ENCODE results near the gene MIEN1. TPM values are rescaled to one million over a fixed set of nuclear protein-coding genes. Genes with fewer than 3 reads are reported as not detected.
"Not testable (repeated sequence)": the region's sequence is repeated elsewhere in the genome, so short reads cannot be mapped to it uniquely, and the experiment has no call there.

MIEN1 gene
- total and polyA plus RNA-seq, 4 donors = 20.8 to 136 (median 58.3) TPM

DNA sequence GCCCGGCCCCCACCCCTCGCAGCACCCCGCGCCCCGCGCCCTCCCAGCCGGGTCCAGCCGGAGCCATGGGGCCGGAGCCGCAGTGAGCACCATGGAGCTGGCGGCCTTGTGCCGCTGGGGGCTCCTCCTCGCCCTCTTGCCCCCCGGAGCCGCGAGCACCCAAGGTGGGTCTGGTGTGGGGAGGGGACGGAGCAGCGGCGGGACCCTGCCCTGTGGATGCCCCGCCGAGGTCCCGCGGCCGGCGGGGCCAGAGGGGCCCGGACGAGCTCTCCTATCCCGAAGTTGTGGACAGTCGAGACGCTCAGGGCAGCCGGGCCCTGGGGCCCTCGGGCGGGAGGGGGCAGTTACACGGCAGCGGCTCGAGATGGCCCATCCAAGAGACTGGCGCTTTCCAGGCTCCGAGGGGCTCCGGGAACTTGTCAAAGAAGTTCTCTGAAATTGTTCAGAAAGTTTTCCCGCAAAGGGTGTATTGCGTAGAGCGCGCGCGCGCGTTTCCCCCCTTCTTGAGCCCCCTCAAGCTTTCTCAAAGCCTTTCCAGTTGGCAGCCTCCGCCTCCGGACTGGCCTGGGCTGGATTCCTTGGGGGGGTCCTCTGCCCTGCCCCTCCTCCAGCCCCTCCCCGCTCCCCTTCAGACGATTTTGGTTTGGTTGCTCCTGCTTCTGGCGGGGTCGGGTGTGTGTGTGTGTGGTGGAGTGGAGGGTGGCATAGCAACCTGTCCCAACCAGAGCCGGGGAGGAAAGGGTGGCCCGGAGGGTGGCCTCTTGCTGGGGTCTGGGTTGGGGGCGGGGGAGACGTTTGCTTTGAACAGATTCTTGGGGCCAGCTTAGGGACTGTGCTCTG, 30.0 kb downstream of the MIEN1 start:
- Histone ChIP-seq H3K9me3 (ENCODE audit: control insufficient read depth in 4 of 4, insufficient read depth in 3 of 4, low read length in 3 of 4) (no peaks in the 10 kb centered on the region), H3K36me3 (ENCODE audit: control insufficient read depth in 4 of 4, insufficient read depth in 4 of 4, low read length in 4 of 4) (peaks cover 0 to 4% (median 2%) of the 10 kb centered on the region in 4 donors), H3K27me3 (ENCODE audit: control insufficient read depth in 3 of 3, insufficient read depth in 3 of 3, low read length in 2 of 3) (no peaks in the 10 kb centered on the region), H3K4me3 (peak overlapping the region; percentile 76), H3K4me1 (ENCODE audit: control insufficient read depth in 5 of 5, insufficient read depth in 5 of 5, low read length in 5 of 5) (peaks cover 3 to 34% (median 15%) of the 10 kb centered on the region in 5 donors), H3K9ac (ENCODE audit: insufficient read depth in 1 of 2, low read length in 2 of 2) (peak overlapping the region in 1 of 2 donors; percentile 84), H3K27ac (ENCODE audit: low read depth in 1 of 2, low read length in 1 of 2) (peak overlapping the region; percentile 88 to 94)
- ATAC-seq (ENCODE audit: insufficient read depth, low FRiP score) = peak; percentile 28
- no peak for TF ChIP-seq CTCF (IDR thresholded peaks at IDR 0.05; ENCODE audit: control extremely low read depth, extremely low read depth)
- WGBS, 2 donors = 1 to 2% methylated on average over 45 to 57 of the region's 57 CpGs
- peak; percentile 88 to 93 (median 89) for DNase-seq

GRCh38 chr17:39699818-39700147, 30.5 kb downstream of the MIEN1 start, which contains the start of gene ERBB2:
Gene ERBB2, plus strand, starts transcription at chr17:39700064. Its CDS starts 175 bp downstream, at chr17:39700239.
- Histone ChIP-seq H3K9ac (ENCODE audit: insufficient read depth in 1 of 2, low read length in 2 of 2) (peak within 1 kb of the TSS; percentile 73 to 84), H3K36me3 (ENCODE audit: control insufficient read depth in 4 of 4, insufficient read depth in 4 of 4, low read length in 4 of 4) (peaks cover 0 to 4% (median 2%) of the 10 kb centered on the region in 4 donors), H3K4me3 (peak within 1 kb of the TSS; percentile 76), H3K27ac (ENCODE audit: low read depth in 1 of 2, low read length in 1 of 2) (peak within 1 kb of the TSS; percentile 88 to 94), H3K27me3 (ENCODE audit: control insufficient read depth in 3 of 3, insufficient read depth in 3 of 3, low read length in 2 of 3) (no peaks in the 10 kb centered on the region), H3K9me3 (ENCODE audit: control insufficient read depth in 4 of 4, insufficient read depth in 3 of 4, low read length in 3 of 4) (peaks cover 0 to 1% (median 0%) of the 10 kb centered on the region in 4 donors), H3K4me1 (ENCODE audit: control insufficient read depth in 5 of 5, insufficient read depth in 5 of 5, low read length in 5 of 5) (peaks cover 3 to 32% (median 12%) of the 10 kb centered on the region in 5 donors)
- WGBS, 2 donors = 5 to 15% methylated on average over 11 to 20 of the region's 20 CpGs
- TF ChIP-seq CTCF (IDR thresholded peaks at IDR 0.05; ENCODE audit: control extremely low read depth, extremely low read depth) = no peak
- peak; percentile 89 for ATAC-seq (ENCODE audit: insufficient read depth, low FRiP score)
- DNase-seq = peak; percentile 88 to 94 (median 91)

DNA sequence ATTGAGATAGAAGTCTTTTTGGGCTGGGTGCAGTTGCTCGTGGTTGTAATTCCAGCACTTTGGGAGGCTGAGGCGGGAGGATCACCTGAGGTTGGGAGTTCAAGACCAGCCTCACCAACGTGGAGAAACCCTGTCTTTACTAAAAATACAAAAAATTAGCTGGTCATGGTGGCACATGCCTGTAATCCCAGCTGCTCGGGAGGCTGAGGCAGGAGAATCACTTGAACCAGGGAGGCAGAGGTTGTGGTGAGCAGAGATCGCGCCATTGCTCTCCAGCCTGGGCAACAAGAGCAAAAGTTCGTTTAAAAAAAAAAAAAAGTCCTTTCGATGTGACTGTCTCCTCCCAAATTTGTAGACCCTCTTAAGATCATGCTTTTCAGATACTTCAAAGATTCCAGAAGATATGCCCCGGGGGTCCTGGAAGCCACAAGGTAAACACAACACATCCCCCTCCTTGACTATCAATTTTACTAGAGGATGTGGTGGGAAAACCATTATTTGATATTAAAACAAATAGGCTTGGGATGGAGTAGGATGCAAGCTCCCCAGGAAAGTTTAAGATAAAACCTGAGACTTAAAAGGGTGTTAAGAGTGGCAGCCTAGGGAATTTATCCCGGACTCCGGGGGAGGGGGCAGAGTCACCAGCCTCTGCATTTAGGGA, 31.0 kb downstream of the MIEN1 start:
- H3K9me3 ChIP-seq (ENCODE audit: control insufficient read depth in 4 of 4, insufficient read depth in 3 of 4, low read length in 3 of 4); H3K27me3 ChIP-seq (ENCODE audit: control insufficient read depth in 3 of 3, insufficient read depth in 3 of 3, low read length in 2 of 3); ATAC-seq (ENCODE audit: insufficient read depth, low FRiP score); DNase-seq; H3K36me3 ChIP-seq (ENCODE audit: control insufficient read depth in 4 of 4, insufficient read depth in 4 of 4, low read length in 4 of 4): not testable (repeated sequence)
- WGBS, 2 donors = 52 to 61% methylated on average over 11 of the region's 11 CpGs
- H3K9ac ChIP-seq (ENCODE audit: insufficient read depth in 1 of 2, low read length in 2 of 2) = peak overlapping the region; percentile 73 to 84
- H3K27ac ChIP-seq (ENCODE audit: low read depth in 1 of 2, low read length in 1 of 2) = peak overlapping the region; percentile 18 to 94
- peak overlapping the region; percentile 76 for H3K4me3 ChIP-seq
- peaks cover 3 to 30% (median 12%) of the 10 kb centered on the region in 5 donors for H3K4me1 ChIP-seq (ENCODE audit: control insufficient read depth in 5 of 5, insufficient read depth in 5 of 5, low read length in 5 of 5)

- Histone ChIP-seq H3K27me3 (ENCODE audit: control insufficient read depth in 3 of 3, insufficient read depth in 3 of 3, low read length in 2 of 3) (no peaks in the 10 kb centered on the region), H3K9me3 (ENCODE audit: control insufficient read depth in 4 of 4, insufficient read depth in 3 of 4, low read length in 3 of 4) (peaks cover 0 to 1% (median 0%) of the 10 kb centered on the region in 4 donors), H3K4me3 (no peak overlapping the region), H3K27ac (ENCODE audit: low read depth in 1 of 2, low read length in 1 of 2) (no peak overlapping the region), H3K4me1 (ENCODE audit: control insufficient read depth in 5 of 5, insufficient read depth in 5 of 5, low read length in 5 of 5) (peaks cover under 1 to 22% (median 11%) of the 10 kb centered on the region in 5 donors), H3K9ac (ENCODE audit: insufficient read depth in 1 of 2, low read length in 2 of 2) (no peak overlapping the region), H3K36me3 (ENCODE audit: control insufficient read depth in 4 of 4, insufficient read depth in 4 of 4, low read length in 4 of 4) (peaks cover 0 to 4% (median under 1%) of the 10 kb centered on the region in 4 donors)
- WGBS, 2 donors = 94 to 95% methylated on average over 5 of the region's 5 CpGs
- ATAC-seq (ENCODE audit: insufficient read depth, low FRiP score) (no peak), DNase-seq (no peak)
- no peak for TF ChIP-seq CTCF (IDR thresholded peaks at IDR 0.05; ENCODE audit: control extremely low read depth, extremely low read depth)
Measured at GRCh38 chr17:39697961-39698360, 32.4 kb downstream of the MIEN1 start.
